ENCODE results near the gene DNAH8. TPM values are rescaled to one million over a fixed set of nuclear protein-coding genes. Genes with fewer than 3 reads are reported as not detected.

DNAH8 gene
- total and polyA plus RNA-seq, 2 experiments from 2014 or later: 0.03 to 0.15 TPM

DNA sequence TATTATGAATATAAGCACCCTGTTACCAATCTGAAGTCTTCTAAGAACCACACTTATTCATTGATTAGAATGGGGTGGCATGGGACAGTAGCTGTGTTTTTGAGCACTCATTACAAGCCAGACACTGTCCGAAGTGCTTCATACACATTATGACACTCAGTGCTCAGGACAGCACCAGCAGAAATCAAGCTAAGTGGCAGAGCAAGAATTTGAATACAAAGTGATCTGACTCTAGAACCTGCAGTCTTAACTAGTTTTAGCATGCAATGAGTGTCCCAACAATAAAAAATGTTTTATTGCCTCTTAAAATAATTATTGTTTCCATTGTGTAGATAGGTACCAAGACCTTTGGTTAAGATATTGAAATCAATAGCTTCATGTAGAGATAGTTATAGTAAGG is 294.4 kb downstream of the DNAH8 start:
- no peak for DNase-seq (ENCODE audit: low spot score)

DNA sequence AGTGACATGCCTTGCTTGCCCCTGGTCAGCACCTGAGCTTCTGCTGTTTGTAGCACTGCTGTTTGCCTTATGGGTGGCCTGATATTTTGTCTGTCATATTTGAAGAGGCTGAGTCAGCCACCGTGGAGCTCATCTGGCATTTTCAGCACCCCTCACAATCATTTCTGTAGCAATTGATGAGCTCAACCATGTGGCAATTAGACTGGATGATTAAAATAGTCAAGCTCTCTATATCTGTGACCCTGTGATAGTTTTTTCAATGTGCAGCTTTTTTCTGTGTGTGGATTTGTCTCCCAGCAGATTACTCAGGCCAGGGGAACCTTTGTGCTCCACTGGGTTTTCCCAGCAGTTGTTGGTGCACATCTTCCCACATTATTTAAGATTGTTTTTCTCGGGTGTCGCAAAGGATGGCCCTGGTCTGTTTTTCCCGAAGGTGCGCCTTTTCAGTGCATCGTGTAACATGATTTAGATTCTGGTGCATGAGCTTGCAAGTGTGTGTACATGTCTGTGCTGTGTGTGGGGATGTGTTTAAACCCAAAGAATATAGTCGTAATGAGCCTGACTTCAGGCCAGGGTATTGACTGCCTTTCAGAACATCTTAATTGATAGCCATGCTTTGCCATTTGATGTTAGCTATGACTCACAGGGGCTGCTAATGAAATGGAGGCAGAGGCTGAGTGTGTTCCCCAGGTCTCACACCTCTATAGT is 301.9 kb downstream of the DNAH8 start:
- Histone ChIP-seq H3K36me3 (replicated peaks; ENCODE audit: insufficient read depth, low read depth) (no peaks in the 10 kb centered on the region), H3K27ac (no peak overlapping the region), H3K79me2 (no peaks in the 10 kb centered on the region), H2AFZ (no peak overlapping the region), H3K4me3 (no peak overlapping the region), H4K20me1 (ENCODE audit: insufficient read depth, poor library complexity, severe bottlenecking) (no peaks in the 10 kb centered on the region), H3K27me3 (no peaks in the 10 kb centered on the region), H3K4me1 (ENCODE audit: insufficient read depth) (no peaks in the 10 kb centered on the region), H3K9me2 (replicated peaks; ENCODE audit: insufficient read depth) (no peaks in the 10 kb centered on the region), H3K9me3 (ENCODE audit: low read depth) (no peaks in the 10 kb centered on the region), H3K4me2 (no peak overlapping the region)
- no peak for TF ChIP-seq EZH2phosphoT487 (IDR thresholded peaks at IDR 0.05; ENCODE audit: low read depth, severe bottlenecking, unreplicated experiment)
- no peak for TF ChIP-seq EZH2 (IDR thresholded peaks at IDR 0.05; ENCODE audit: borderline replicate concordance)
- TF ChIP-seq, protein P1, sequence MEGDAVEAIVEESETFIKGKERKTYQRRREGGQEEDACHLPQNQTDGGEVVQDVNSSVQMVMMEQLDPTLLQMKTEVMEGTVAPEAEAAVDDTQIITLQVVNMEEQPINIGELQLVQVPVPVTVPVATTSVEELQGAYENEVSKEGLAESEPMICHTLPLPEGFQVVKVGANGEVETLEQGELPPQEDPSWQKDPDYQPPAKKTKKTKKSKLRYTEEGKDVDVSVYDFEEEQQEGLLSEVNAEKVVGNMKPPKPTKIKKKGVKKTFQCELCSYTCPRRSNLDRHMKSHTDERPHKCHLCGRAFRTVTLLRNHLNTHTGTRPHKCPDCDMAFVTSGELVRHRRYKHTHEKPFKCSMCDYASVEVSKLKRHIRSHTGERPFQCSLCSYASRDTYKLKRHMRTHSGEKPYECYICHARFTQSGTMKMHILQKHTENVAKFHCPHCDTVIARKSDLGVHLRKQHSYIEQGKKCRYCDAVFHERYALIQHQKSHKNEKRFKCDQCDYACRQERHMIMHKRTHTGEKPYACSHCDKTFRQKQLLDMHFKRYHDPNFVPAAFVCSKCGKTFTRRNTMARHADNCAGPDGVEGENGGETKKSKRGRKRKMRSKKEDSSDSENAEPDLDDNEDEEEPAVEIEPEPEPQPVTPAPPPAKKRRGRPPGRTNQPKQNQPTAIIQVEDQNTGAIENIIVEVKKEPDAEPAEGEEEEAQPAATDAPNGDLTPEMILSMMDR (IDR thresholded peaks at IDR 0.05; ENCODE audit: poor library complexity): no peak
- 89% methylated on average over 7 of the region's 7 CpGs for WGBS (ENCODE audit: low lambda C conversion rate, missing lambda C conversion rate)
- no peak for DNase-seq (ENCODE audit: low spot score)

More for the DNA sequence above, 294.4 kb downstream of the DNAH8 start:
- WGBS (ENCODE audit: low lambda C conversion rate, missing lambda C conversion rate): 0% methylated on average over 1 of the region's 1 CpG
- Histone ChIP-seq H3K4me3 (no peak overlapping the region), H2AFZ (no peak overlapping the region), H3K4me2 (no peak overlapping the region), H3K9me3 (ENCODE audit: low read depth) (no peaks in the 10 kb centered on the region), H3K4me1 (ENCODE audit: insufficient read depth) (peaks cover 7% of the 10 kb centered on the region), H3K27me3 (no peaks in the 10 kb centered on the region), H3K9me2 (replicated peaks; ENCODE audit: insufficient read depth) (no peaks in the 10 kb centered on the region), H3K27ac (no peak overlapping the region), H3K36me3 (replicated peaks; ENCODE audit: insufficient read depth, low read depth) (no peaks in the 10 kb centered on the region), H4K20me1 (ENCODE audit: insufficient read depth, poor library complexity, severe bottlenecking) (no peaks in the 10 kb centered on the region), H3K79me2 (no peaks in the 10 kb centered on the region)
- no peak for TF ChIP-seq EZH2phosphoT487 (IDR thresholded peaks at IDR 0.05; ENCODE audit: low read depth, severe bottlenecking, unreplicated experiment)

DNA sequence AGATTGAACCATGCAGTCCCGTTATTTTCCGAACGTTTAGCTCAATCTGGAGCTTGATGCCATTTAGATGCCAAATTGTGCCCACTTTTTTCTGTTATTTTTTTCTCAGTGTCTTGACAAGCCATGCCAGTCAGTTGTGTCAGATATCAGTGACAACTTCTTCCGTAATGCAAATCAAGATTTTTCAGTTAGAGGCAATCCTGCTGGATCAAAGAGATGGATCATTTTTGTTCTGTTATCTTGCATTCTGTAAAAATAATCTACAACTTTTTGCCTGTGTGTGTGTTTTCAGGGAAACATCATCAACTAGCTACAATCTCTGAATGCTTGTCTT is 302.4 kb downstream of the DNAH8 start:
- no peak overlapping the region for H3K4me2 ChIP-seq
- no peaks in the 10 kb centered on the region for H4K20me1 ChIP-seq (ENCODE audit: insufficient read depth, poor library complexity, severe bottlenecking)
- no peak overlapping the region for H3K4me3 ChIP-seq
- DNase-seq (ENCODE audit: low spot score): no peak
- H2AFZ ChIP-seq: no peak overlapping the region
- H3K9me3 ChIP-seq (ENCODE audit: low read depth): no peaks in the 10 kb centered on the region
- no peaks in the 10 kb centered on the region for H3K36me3 ChIP-seq (replicated peaks; ENCODE audit: insufficient read depth, low read depth)
- 70% methylated on average over 4 of the region's 4 CpGs for WGBS (ENCODE audit: low lambda C conversion rate, missing lambda C conversion rate)
- no peaks in the 10 kb centered on the region for H3K27me3 ChIP-seq
- H3K4me1 ChIP-seq (ENCODE audit: insufficient read depth): no peaks in the 10 kb centered on the region
- no peaks in the 10 kb centered on the region for H3K79me2 ChIP-seq
- H3K27ac ChIP-seq: no peak overlapping the region
- H3K9me2 ChIP-seq (replicated peaks; ENCODE audit: insufficient read depth): no peaks in the 10 kb centered on the region
- TF ChIP-seq, protein P1 (IDR thresholded peaks at IDR 0.05; ENCODE audit: poor library complexity): no peak

DNA sequence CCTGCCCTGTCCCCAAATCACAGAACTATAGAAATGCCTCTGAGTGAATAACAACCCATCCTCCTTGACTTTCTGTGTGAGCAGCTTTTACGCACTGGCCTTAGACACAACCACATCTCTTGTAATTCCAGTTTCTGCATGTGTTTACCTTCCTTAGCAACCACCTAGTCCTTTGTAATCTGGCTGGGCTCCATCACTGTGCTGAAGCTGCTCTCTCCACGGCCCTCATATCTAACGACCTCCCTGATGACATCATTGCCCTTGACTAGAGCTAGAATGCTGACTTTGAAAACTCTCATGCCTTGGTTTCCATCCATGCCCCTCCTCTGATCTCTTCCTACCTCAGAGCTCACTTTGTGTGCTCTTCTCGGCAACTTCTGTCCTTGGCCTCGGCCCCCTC is 303.0 kb downstream of the DNAH8 start:
- Histone ChIP-seq H3K4me3 (no peak overlapping the region), H4K20me1 (ENCODE audit: insufficient read depth, poor library complexity, severe bottlenecking) (no peaks in the 10 kb centered on the region), H3K27ac (no peak overlapping the region), H3K4me1 (ENCODE audit: insufficient read depth) (no peaks in the 10 kb centered on the region), H3K27me3 (no peaks in the 10 kb centered on the region), H3K79me2 (no peaks in the 10 kb centered on the region), H3K4me2 (no peak overlapping the region), H3K9me3 (ENCODE audit: low read depth) (no peaks in the 10 kb centered on the region), H3K36me3 (replicated peaks; ENCODE audit: insufficient read depth, low read depth) (no peaks in the 10 kb centered on the region), H2AFZ (no peak overlapping the region), H3K9me2 (replicated peaks; ENCODE audit: insufficient read depth) (no peaks in the 10 kb centered on the region)
- TF ChIP-seq, protein P1 (IDR thresholded peaks at IDR 0.05; ENCODE audit: poor library complexity): no peak
- TF ChIP-seq EZH2phosphoT487 (IDR thresholded peaks at IDR 0.05; ENCODE audit: low read depth, severe bottlenecking, unreplicated experiment) (no peak), EZH2 (IDR thresholded peaks at IDR 0.05; ENCODE audit: borderline replicate concordance) (no peak)
- 66% methylated on average over 5 of the region's 5 CpGs for WGBS (ENCODE audit: low lambda C conversion rate, missing lambda C conversion rate)
- peak; percentile 22 for DNase-seq (ENCODE audit: low spot score)
